A549 (cell line): ENCODE measurements around the gene ATP6AP1. TPM values are rescaled to one million over a fixed set of nuclear protein-coding genes. Genes with fewer than 3 reads are reported as not detected.

ENCODE experiments used
- ATAC-seq, 2 experiments: fragments of 200-7000 bp in 1 of 2; fragments of >200 bp in 1 of 2; cut with Nextera tagmentation in 1 of 2; cut with Tn5 transposase in 1 of 2; 3 replicates each; pipeline versions ENCODE4 v1.8.0 to v1.9.1; 2018 to 2020; ENCODE audit warnings: mild to moderate bottlenecking in 1 of 2, moderate library complexity in 1 of 2
- CTCF ChIA-PET: fragments of 300-600 bp; sonication (Branson Sonifier 250); formaldehyde crosslinking; extraction: SDS; loops from one replicate; lab custom pipeline; 2021; ENCODE audit warnings: antibody characterized with exemption, inconsistent platforms; lab: Yijun Ruan, JAX
- POLR2A ChIA-PET: fragments of 350-600 bp; formaldehyde crosslinking; extraction: SDS; loops from one replicate; lab custom pipeline; 2021; ENCODE audit warnings: antibody characterized with exemption, inconsistent platforms; lab: Yijun Ruan, JAX
- DNase-seq, 2 experiments: peaks; one replicate each; pipeline versions ENCODE4 v3.0.0 to v3.0.0-alpha.2; 2011 to 2016; ENCODE audit warnings: low read depth in 1 of 2, low spot score in 1 of 2
- FAIRE-seq: peaks from 2 replicates; lab custom pipeline; 2011; peaks lifted over from hg19 to GRCh38; lab: Jason Lieb, UNC
- H3K27ac ChIP-seq, 2 experiments: fragments of >200 bp; sonication (Bioruptor Twin); formaldehyde crosslinking; 3 replicates each; pipeline ENCODE4 v1.5.1; 2016 to 2017
- H3K4me1 ChIP-seq: fragments of >200 bp; sonication (Bioruptor Twin); formaldehyde crosslinking; 3 replicates; pipeline ENCODE4 v1.6.1; 2016
- H3K4me2 ChIP-seq: fragments of >200 bp; sonication (Bioruptor Twin); formaldehyde crosslinking; 3 replicates; pipeline ENCODE4 v1.6.1; 2016
- H3K4me3 ChIP-seq: fragments of >200 bp; sonication (Bioruptor Twin); formaldehyde crosslinking; 3 replicates; pipeline ENCODE4 v1.5.1; 2016
- H3K9me3 ChIP-seq: fragments of >200 bp; sonication (Bioruptor Twin); formaldehyde crosslinking; 3 replicates; pipeline ENCODE4 v1.6.1; 2016
- BHLHE40 ChIP-seq: IDR thresholded peaks from 2 replicates; pipeline ENCODE4 v1.6.1; 2012; ENCODE audit warnings: low read depth, low read length, inconsistent platforms
- CEBPB ChIP-seq, 2 experiments: fragments of >200 bp in 1 of 2; sonication (Bioruptor Twin) in 1 of 2; formaldehyde crosslinking in 1 of 2; IDR thresholded peaks; 2 replicates each; pipeline ENCODE4 v1.6.1; 2012 to 2016
- ELK1 ChIP-seq: fragments of 150-350 bp; IDR thresholded peaks from 2 replicates; pipeline ENCODE4 v1.6.1; 2014; ENCODE audit warnings: low read depth, mild to moderate bottlenecking, low read length
- FOXS1 ChIP-seq: fragments of 250-450 bp; sonication (Bioruptor Pico); IDR thresholded peaks from 2 replicates; pipeline ENCODE4 v1.5.0; 2020; ENCODE audit warnings: mild to moderate bottlenecking, moderate library complexity
- HOXA7 ChIP-seq: fragments of 250-450 bp; sonication (Bioruptor Pico); IDR thresholded peaks from 2 replicates; pipeline ENCODE4 v1.5.0; 2020; ENCODE audit warnings: mild to moderate bottlenecking, moderate library complexity
- HOXB5 ChIP-seq: fragments of 250-450 bp; sonication (Bioruptor Pico); IDR thresholded peaks from 2 replicates; pipeline ENCODE4 v1.5.0; 2020; ENCODE audit warnings: mild to moderate bottlenecking, moderate library complexity
- KDM1A ChIP-seq: fragments of 200-600 bp; sonication (generic); IDR thresholded peaks from 2 replicates; pipeline ENCODE4 v1.6.1; 2016; ENCODE audit warnings: low read depth, mild to moderate bottlenecking
- MAFK ChIP-seq: fragments of 450-650 bp; IDR thresholded peaks from 2 replicates; pipeline ENCODE4 v1.6.1; 2014; ENCODE audit not compliant: partially characterized antibody
- MAX ChIP-seq: IDR thresholded peaks from 2 replicates; pipeline ENCODE4 v1.6.1; 2012
- MYC ChIP-seq: IDR thresholded peaks from 2 replicates; pipeline ENCODE4 v1.6.1; 2012; ENCODE audit warnings: mild to moderate bottlenecking, inconsistent platforms, low read length, improper control_type of control experiment, borderline replicate concordance
- NFE2L2 ChIP-seq: fragments of 150-350 bp; conservative IDR thresholded peaks from 2 replicates; pipeline ENCODE4 v1.6.1; 2014; ENCODE audit warnings: low read length
- POLR2AphosphoS2 ChIP-seq: conservative IDR thresholded peaks from 2 replicates; pipeline ENCODE4 v1.6.1; 2012; ENCODE audit warnings: low read length, improper control_type of control experiment, inconsistent platforms
- RAD21 ChIP-seq, 2 experiments: fragments of >200 bp in 1 of 2; sonication (Bioruptor Twin) in 1 of 2; formaldehyde crosslinking in 1 of 2; IDR thresholded peaks in 1 of 2; conservative IDR thresholded peaks in 1 of 2; 2 replicates in 1 of 2; 3 replicates in 1 of 2; pipeline ENCODE4 v1.6.1; 2012 to 2018; ENCODE audit warnings: inconsistent platforms in 1 of 2
- REST ChIP-seq: fragments of 200-600 bp; sonication (generic); IDR thresholded peaks from 2 replicates; pipeline ENCODE4 v1.6.1; 2016; ENCODE audit warnings: antibody characterized with exemption, mild to moderate bottlenecking, moderate library complexity
- RNF2 ChIP-seq: fragments of 200-600 bp; sonication (generic); IDR thresholded peaks from 2 replicates; pipeline ENCODE4 v1.6.1; 2016; ENCODE audit warnings: low read depth, mild to moderate bottlenecking, antibody characterized with exemption, moderate library complexity, borderline replicate concordance
- SMC3 ChIP-seq: fragments of >200 bp; sonication (Bioruptor Twin); formaldehyde crosslinking; IDR thresholded peaks from 3 replicates; pipeline ENCODE4 v1.6.1; 2018; ENCODE audit warnings: inconsistent platforms
- ZSCAN20 ChIP-seq: fragments of 250-450 bp; sonication (Bioruptor Pico); IDR thresholded peaks from 2 replicates; pipeline ENCODE4 v1.8.0; 2022; ENCODE audit warnings: mild to moderate bottlenecking, moderate library complexity
- WGBS: methylation state at CpG from one replicate; pipeline ENCODE4 v1.1.6; 2017; ENCODE audit errors: missing lambda C conversion rate; 5-methylcytosine and 5-hydroxymethylcytosine counted together
- polyA plus RNA-seq, 4 experiments: library from polyadenylated mRNA; depleted of rRNA in 3 of 4; stranded (reverse); fragments of >200 nt; fragmentation: RNase III in 1 of 4; extraction: RNeasy Plus Mini Kit Qiagen cat#74134 plus additional on column Dnase treatment in 1 of 4; gene quantifications; 2 replicates in 3 of 4; 3 replicates in 1 of 4; pipeline ENCODE4 v1.2.3, GENCODE V29; 2011 to 2017

Gene ATP6AP1
- polyA plus RNA-seq, 2 of the 4 experiments (the other 2 are of a cell fraction), result 62.6 to 81.7 TPM

- peak in 1 of 2 experiments; percentile 4; a peak in 1 of 6 replicates for ATAC-seq
- POLR2A ChIA-PET, result no interaction called here
- FAIRE-seq, result no peak
Observed at GRCh38 chrX:154437971-154438893, 9.8 kb downstream of the ATP6AP1 start.

GRCh38 chrX:154439841-154440240 lies 11.4 kb downstream of the ATP6AP1 start:
- ATAC-seq, result no peak
- no peak overlapping the region for H3K4me3 ChIP-seq
- peaks cover 17% of the 10 kb centered on the region; the same call in 2 of the 3 replicates for H3K4me1 ChIP-seq
- no peak overlapping the region for H3K4me2 ChIP-seq
- ChIA-PET POLR2A (no interaction called here), CTCF (interaction anchor here (0.8 kb wide), 1 partner anchor 41 kb away, joined by 4 read pairs; no protein-coding TSS in a partner anchor)
- 100% methylated on average over 8 of the region's 18 CpGs for WGBS
- no peak for FAIRE-seq
- TF ChIP-seq RNF2 (no peak), BHLHE40 (no peak), MAX (no peak), REST (no peak), HOXA7 (CRISPR knock-in tag) (no peak), KDM1A (no peak)
- no peak for DNase-seq
- no peak overlapping the region for H3K27ac ChIP-seq
- H3K9me3 ChIP-seq, result no peaks in the 10 kb centered on the region

More at GRCh38 chrX:154437971-154438893, 9.8 kb downstream of the ATP6AP1 start:
- Histone ChIP-seq H3K4me1 (peaks cover 13% of the 10 kb centered on the region; the same call in 1 of the 3 replicates), H3K4me3 (peak overlapping the region; percentile 97), H3K9me3 (no peaks in the 10 kb centered on the region), H3K4me2 (peak overlapping the region; percentile 98), H3K27ac (peak overlapping the region; percentile 100)
- no peak for DNase-seq
- 71% methylated on average over 22 of the region's 28 CpGs for WGBS
- CTCF ChIA-PET, result interaction anchor here (0.6 to 1.2 kb wide), 2 partner anchors 11 to 102 kb away, joined by 3 to 5 read pairs; no protein-coding TSS in a partner anchor
- TF ChIP-seq SMC3, result no peak
- no peak for TF ChIP-seq FOXS1
- no peak for TF ChIP-seq BHLHE40

GRCh38 chrX:154440623-154441357 lies 12.3 kb downstream of the ATP6AP1 start:
- Histone ChIP-seq H3K9me3 (no peaks in the 10 kb centered on the region), H3K4me1 (peaks cover 24% of the 10 kb centered on the region), H3K4me2 (no peak overlapping the region), H3K4me3 (no peak overlapping the region), H3K27ac (no peak overlapping the region)
- ATAC-seq, result no peak
- no peak for FAIRE-seq
- 93% methylated on average over 12 of the region's 17 CpGs for WGBS
- CTCF ChIA-PET, result interaction anchor here (0.8 to 1.2 kb wide), 2 partner anchors 13 to 42 kb away, joined by 3 to 4 read pairs; partner anchors contain the start of gene ATP6AP1
- no peak for DNase-seq
- POLR2A ChIA-PET, result interaction anchor here (0.7 kb wide), 1 partner anchor 18 kb away, joined by 6 read pairs; no protein-coding TSS in a partner anchor
- no peak for TF ChIP-seq RAD21 (conservative IDR thresholded peaks at IDR 0.05 in 1 of 2, IDR thresholded peaks at IDR 0.05 in 1 of 2)
- TF ChIP-seq HOXA7 (CRISPR knock-in tag), result no peak
- TF ChIP-seq POLR2AphosphoS2, result no peak

GRCh38 chrX:154441564-154441963 lies 13.1 kb downstream of the ATP6AP1 start:
- no peak for FAIRE-seq
- 99% methylated on average over 8 of the region's 11 CpGs for WGBS
- no peak for TF ChIP-seq ZSCAN20
- no peak for TF ChIP-seq CEBPB (IDR thresholded peaks at IDR 0.05)
- no peak for TF ChIP-seq ELK1
- TF ChIP-seq HOXB5 (CRISPR knock-in tag), result no peak
- no peak for TF ChIP-seq NFE2L2
- no peak for TF ChIP-seq MAFK
- TF ChIP-seq MYC, result no peak
- no peak for TF ChIP-seq POLR2AphosphoS2
- TF ChIP-seq MAX, result no peak
- TF ChIP-seq, all 56 proteins: peak for 0
- no peak overlapping the region for H3K4me2 ChIP-seq
- no peak for ATAC-seq
- CTCF ChIA-PET, result interaction anchor here (1.1 to 1.2 kb wide), 2 partner anchors 12 to 14 kb away, joined by 3 read pairs; partner anchors contain the start of gene ATP6AP1
- POLR2A ChIA-PET, result no interaction called here
- no peak for DNase-seq
- H3K27ac ChIP-seq, result no peak overlapping the region
- H3K4me3 ChIP-seq, result no peak overlapping the region
- H3K4me1 ChIP-seq, result peaks cover 21% of the 10 kb centered on the region
- H3K9me3 ChIP-seq, result no peaks in the 10 kb centered on the region
